ENCODE measurements around the gene GAB1.

The GAB1 gene

GRCh38 chr4:143435955-143436354, 99.3 kb downstream of the GAB1 start:
- TF ChIP-seq CTCF (IDR thresholded peaks at IDR 0.05; ENCODE audit: extremely low read depth, missing control alignments) = no peak
- DNase-seq (ENCODE audit: low spot score) = no peak

- DNase-seq (ENCODE audit: low spot score) = no peak
- no peak for TF ChIP-seq CTCF (IDR thresholded peaks at IDR 0.05; ENCODE audit: extremely low read depth, missing control alignments)
Measured at GRCh38 chr4:143437476-143437875, 100.8 kb downstream of the GAB1 start.

- DNase-seq (ENCODE audit: low spot score) = no peak
- no peak for TF ChIP-seq CTCF (IDR thresholded peaks at IDR 0.05; ENCODE audit: extremely low read depth, missing control alignments)
Measured at GRCh38 chr4:143437937-143438336, 101.3 kb downstream of the GAB1 start.

DNA sequence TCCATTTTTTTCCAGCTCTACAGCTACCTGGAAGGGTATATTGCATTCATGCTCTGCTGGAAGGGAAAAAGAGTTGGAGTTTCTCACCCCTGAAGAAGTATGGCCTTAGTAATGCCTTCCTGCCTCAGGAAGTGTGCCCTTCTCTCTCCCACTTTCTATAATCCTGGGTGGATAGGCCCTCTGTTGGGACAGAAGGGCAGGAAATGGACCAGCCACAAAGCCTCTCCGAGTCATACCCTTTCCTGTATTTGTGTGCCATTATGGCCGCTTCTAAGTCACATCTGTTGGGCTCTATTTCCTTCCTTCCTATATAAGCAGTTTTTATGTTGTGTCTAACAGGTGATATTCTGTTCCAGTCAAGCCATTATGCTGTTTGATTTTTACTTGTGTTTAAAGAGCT, 102.0 kb downstream of the GAB1 start:
- no peak for DNase-seq (ENCODE audit: low spot score)
- TF ChIP-seq CTCF (IDR thresholded peaks at IDR 0.05; ENCODE audit: extremely low read depth, missing control alignments) = no peak

- DNase-seq (ENCODE audit: low spot score) = no peak
- no peak for TF ChIP-seq CTCF (IDR thresholded peaks at IDR 0.05; ENCODE audit: extremely low read depth, missing control alignments)
Measured at GRCh38 chr4:143441109-143441508, 104.4 kb downstream of the GAB1 start.

- TF ChIP-seq CTCF (IDR thresholded peaks at IDR 0.05; ENCODE audit: extremely low read depth, missing control alignments) = no peak
- no peak for DNase-seq (ENCODE audit: low spot score)
Measured at GRCh38 chr4:143441678-143442077, 105.0 kb downstream of the GAB1 start.

- TF ChIP-seq CTCF (IDR thresholded peaks at IDR 0.05; ENCODE audit: extremely low read depth, missing control alignments) = no peak
- no peak for DNase-seq (ENCODE audit: low spot score)
Measured at GRCh38 chr4:143443728-143444127, 107.1 kb downstream of the GAB1 start.
